SK-N-MC (cell line): ENCODE results near the gene PAOX.

Source experiments
- EZH2 ChIP-seq: fragments of 200-600 bp; sonication (generic); IDR thresholded peaks from one replicate; pipeline ENCODE4 v1.6.1; 2017; ENCODE audit warnings: antibody characterized with exemption
- POLR2AphosphoS5 ChIP-seq: IDR thresholded peaks from 2 replicates; pipeline ENCODE4 v1.6.1; 2012; ENCODE audit warnings: mild to moderate bottlenecking, low read depth, low read length, borderline replicate concordance

GRCh38 chr10:133396035-133396624, 17.1 kb downstream of the PAOX start:
- TF ChIP-seq POLR2AphosphoS5 = no peak
- TF ChIP-seq EZH2 = no peak
